K562 (cell line): ENCODE results near the gene ERBB4. TPM values are rescaled to one million over a fixed set of nuclear protein-coding genes. Genes with fewer than 3 reads are reported as not detected.

Source experiments
- ATAC-seq: fragments of 200-7000 bp; cut with Tn5 transposase; 3 replicates; pipeline ENCODE4 v1.9.1; 2020; ENCODE audit warnings: moderate library complexity
- BruUV-seq: library from RNA; stranded (reverse); fragments of 400-500 nt; replicated peaks from 2 replicates; lab custom pipeline; 2021; lab: Mats Ljungman, UMichigan
- CTCF ChIA-PET: fragments of 300-600 bp; formaldehyde crosslinking; extraction: SDS; loops from one replicate; lab custom pipeline; 2021; ENCODE audit warnings: low intra/inter-chr PET ratio; lab: Yijun Ruan, JAX
- POLR2A ChIA-PET: fragments of 300-600, 350-650 bp; sonication (Branson Sonifier 250); formaldehyde crosslinking; extraction: SDS; loops from one replicate; lab custom pipeline; 2021; ENCODE audit warnings: antibody characterized with exemption, inconsistent platforms; lab: Yijun Ruan, JAX
- DNase-seq, 4 experiments: peaks; one replicate each; pipeline versions ENCODE4 v3.0.0 to v3.0.0-alpha.2; 2011 to 2018; ENCODE audit warnings: low spot score in 3 of 4, mixed read lengths in 3 of 4; ENCODE audit errors: extremely low read depth in 1 of 4
- FAIRE-seq: peaks from 2 replicates; lab custom pipeline; 2011; peaks lifted over from hg19 to GRCh38; lab: Jason Lieb, UNC
- H2AFZ ChIP-seq: 2 replicates; pipeline ENCODE4 v1.6.0; 2011; ENCODE audit warnings: low read depth, low read length, control low read depth, inconsistent platforms
- H3K27ac ChIP-seq: fragments of 200-600 bp; 3 replicates; pipeline ENCODE4 v1.8.0; 2011; ENCODE audit warnings: low read depth, mild to moderate bottlenecking, control low read depth, inconsistent platforms, low read length, moderate library complexity, mixed read lengths; ENCODE audit errors: extremely low read depth
- H3K27me3 ChIP-seq, 2 experiments: fragments of 300-600 bp in 1 of 2; 2 replicates in 1 of 2; 3 replicates in 1 of 2; pipeline versions ENCODE4 v1.6.0 to v1.8.0; 2011; ENCODE audit warnings: inconsistent platforms in 2 of 2, low read length in 2 of 2, mild to moderate bottlenecking in 1 of 2, mixed read lengths in 1 of 2, moderate library complexity in 1 of 2; ENCODE audit not compliant: control insufficient read depth in 2 of 2, insufficient read depth in 2 of 2
- H3K36me3 ChIP-seq: fragments of 300-600 bp; 3 replicates; pipeline ENCODE4 v1.8.0; 2011; ENCODE audit warnings: mild to moderate bottlenecking, low read length, inconsistent platforms; ENCODE audit not compliant: control insufficient read depth, insufficient read depth
- H3K4me1 ChIP-seq, 2 experiments: fragments of 200-600 bp in 1 of 2; replicated peaks in 1 of 2; 2 replicates in 1 of 2; 3 replicates in 1 of 2; pipeline versions ENCODE4 v1.5.1 to v1.8.0; 2011; ENCODE audit warnings: inconsistent platforms in 2 of 2, low read length in 2 of 2, mild to moderate bottlenecking in 1 of 2, mixed read lengths in 1 of 2, moderate library complexity in 1 of 2; ENCODE audit not compliant: control insufficient read depth in 2 of 2, insufficient read depth in 2 of 2
- H3K4me2 ChIP-seq: 2 replicates; pipeline ENCODE4 v1.6.1; 2011; ENCODE audit warnings: low read length, control low read depth, inconsistent platforms, mixed read lengths; ENCODE audit not compliant: insufficient read depth
- H3K4me3 ChIP-seq: fragments of 200-600 bp; sonication (generic), shearing (Covaris generic); 2 replicates; pipeline ENCODE4 v1.5.1; 2016; ENCODE audit warnings: control low read depth, inconsistent platforms
- H3K79me2 ChIP-seq: fragments of 200-600 bp; 3 replicates; pipeline ENCODE4 v1.8.0; 2011; ENCODE audit warnings: low read length, inconsistent platforms; ENCODE audit not compliant: control insufficient read depth, insufficient read depth
- H3K9ac ChIP-seq, 2 experiments: 2 replicates each; pipeline versions ENCODE4 v1.6.0 to v1.6.1; 2011; ENCODE audit warnings: low read depth in 2 of 2, low read length in 2 of 2, control low read depth in 1 of 2, inconsistent platforms in 1 of 2, mild to moderate bottlenecking in 1 of 2, mixed read lengths in 1 of 2; ENCODE audit not compliant: insufficient read depth in 1 of 2
- H3K9me1 ChIP-seq: one replicate; pipeline ENCODE4 v1.6.0; 2011; ENCODE audit warnings: inconsistent platforms, mild to moderate bottlenecking, low read length, moderate library complexity; ENCODE audit not compliant: control insufficient read depth, insufficient read depth
- H3K9me3 ChIP-seq: replicated peaks from 2 replicates; pipeline ENCODE4 v1.5.1; 2011; ENCODE audit warnings: low read depth, low read length, inconsistent platforms; ENCODE audit not compliant: control insufficient read depth, insufficient read depth
- H4K20me1 ChIP-seq: replicated peaks from 2 replicates; pipeline ENCODE4 v1.6.1; 2011; ENCODE audit warnings: low read length, inconsistent platforms, mixed read lengths; ENCODE audit not compliant: control insufficient read depth, insufficient read depth
- ARID3A ChIP-seq: IDR thresholded peaks from 2 replicates; pipeline ENCODE4 v1.6.1; 2012; ENCODE audit warnings: low read depth, low read length, improper control_type of control experiment, borderline replicate concordance
- ARID3B ChIP-seq: fragments of 250-450 bp; sonication (Bioruptor Pico); IDR thresholded peaks from 2 replicates; pipeline ENCODE4 v1.4.0; 2020; ENCODE audit warnings: borderline replicate concordance
- CTCF ChIP-seq, 3 experiments: IDR thresholded peaks in 2 of 3; conservative IDR thresholded peaks in 1 of 3; 2 replicates each; pipeline ENCODE4 v1.5.1; 2011 to 2012; ENCODE audit warnings: low read length in 3 of 3, mild to moderate bottlenecking in 3 of 3, control low read depth in 2 of 3, improper control_type of control experiment in 1 of 3, inconsistent platforms in 1 of 3, low read depth in 1 of 3, mixed read lengths in 1 of 3, moderate library complexity in 1 of 3; ENCODE audit not compliant: insufficient read depth in 2 of 3
- E2F5 ChIP-seq: sonication (generic); formaldehyde crosslinking; IDR thresholded peaks from 2 replicates; pipeline ENCODE4 v1.8.0; 2022; ENCODE audit warnings: mild to moderate bottlenecking, missing genetic modification reagents
- EHMT2 ChIP-seq: fragments of 450-650 bp; IDR thresholded peaks from 2 replicates; pipeline ENCODE4 v1.6.1; 2018; ENCODE audit warnings: antibody characterized with exemption
- GATAD2B ChIP-seq: fragments of 450-650 bp; IDR thresholded peaks from 2 replicates; pipeline ENCODE4 v1.6.1; 2017; ENCODE audit warnings: mild to moderate bottlenecking, borderline replicate concordance
- KAT8 ChIP-seq: fragments of 450-650 bp; IDR thresholded peaks from 2 replicates; pipeline ENCODE4 v1.6.1; 2016; ENCODE audit warnings: low read depth, mild to moderate bottlenecking
- MTA3 ChIP-seq: fragments of 450-650 bp; formaldehyde crosslinking; IDR thresholded peaks from 2 replicates; pipeline ENCODE4 v1.6.1; 2017; ENCODE audit warnings: mild to moderate bottlenecking, borderline replicate concordance
- NFIC ChIP-seq: fragments of 450-650 bp; IDR thresholded peaks from 2 replicates; pipeline ENCODE4 v1.6.1; 2017; ENCODE audit warnings: mild to moderate bottlenecking, inconsistent platforms
- POLR3G ChIP-seq: IDR thresholded peaks from 2 replicates; pipeline ENCODE4 v1.6.1; 2011; ENCODE audit not compliant: insufficient read length, insufficient replicate concordance; ENCODE audit errors: extremely low read depth
- POU5F1 ChIP-seq: fragments of 150-350 bp; IDR thresholded peaks from 2 replicates; pipeline ENCODE4 v1.6.1; 2014; ENCODE audit warnings: borderline replicate concordance, low read length, low read depth, mild to moderate bottlenecking; ENCODE audit not compliant: partially characterized antibody
- RBBP5 ChIP-seq: fragments of 200-600 bp; sonication (generic); IDR thresholded peaks from 2 replicates; pipeline ENCODE4 v1.6.1; 2012; ENCODE audit warnings: borderline replicate concordance, mild to moderate bottlenecking, low read length, control low read depth, inconsistent platforms; ENCODE audit not compliant: insufficient read depth, poor library complexity, severe bottlenecking
- RFX5 ChIP-seq: IDR thresholded peaks from 2 replicates; pipeline ENCODE4 v1.6.1; 2011; ENCODE audit warnings: low read depth, mild to moderate bottlenecking, improper control_type of control experiment, low read length
- THAP7 ChIP-seq: fragments of 250-450 bp; sonication (Bioruptor Pico); IDR thresholded peaks from 2 replicates; pipeline ENCODE4 v1.5.0; 2021
- ZNF551 ChIP-seq: fragments of 250-450 bp; sonication (Bioruptor Pico); IDR thresholded peaks from 2 replicates; pipeline ENCODE4 v1.5.0; 2021; ENCODE audit warnings: mild to moderate bottlenecking, moderate library complexity
- WGBS: fragments of 100-300 bp; shearing (Covaris generic); methylation state at CpG from one replicate; pipeline ENCODE4 v1.1.6; 2016; ENCODE audit warnings: low coverage, mixed read lengths; ENCODE audit not compliant: insufficient coverage; ENCODE audit errors: missing lambda C conversion rate; 5-methylcytosine and 5-hydroxymethylcytosine counted together
- in situ Hi-C: fragments of 300-500 bp; cut with MboI; formaldehyde crosslinking; loops from 4 replicates; pipeline ENCODE4 v1.15.0; 2018; ENCODE audit warnings: inconsistent platforms, mixed read lengths
- intact Hi-C: fragments of 100-400 bp; cut with micrococcal nuclease; formaldehyde crosslinking; loops from 2 replicates; pipeline ENCODE4 v1.14.2; 2022
- polyA plus RNA-seq, 8 experiments: library from polyadenylated mRNA; depleted of rRNA in 4 of 8; stranded (reverse) in 5 of 8; unstranded in 3 of 8; fragments of >200 nt; fragmentation: Nextera tagmentation in 2 of 8; fragmentation: Illumina TruSeq in 1 of 8; extraction: Ambion mirVana in 2 of 8; extraction: Trizol in 1 of 8; gene quantifications; 2 replicates each; pipeline versions ENCODE4 v1.2.1 to v1.2.3, GENCODE V29; 2011 to 2014; ENCODE audit warnings: inconsistent platforms in 1 of 8, missing spikeins in 1 of 8
- total RNA-seq, 7 experiments: library from RNA; depleted of rRNA in 6 of 7; stranded (reverse); fragments of >200 nt in 6 of 7; fragmentation: Illumina TruSeq in 2 of 7; extraction: Trizol in 2 of 7; gene quantifications; 2 replicates each; pipeline versions ENCODE4 v1.2.1 to v1.2.3, GENCODE V29; 2011 to 2021; ENCODE audit warnings: low replicate concordance in 1 of 7

Gene ERBB4
- total and polyA plus RNA-seq, 9 of the 15 experiments (the other 6 are each of a cell fraction or from before 2014, with no cell fraction given): not detected

GRCh38 chr2:212089873-212090272 lies 448.7 kb downstream of the ERBB4 start (continued):
- no peak for TF ChIP-seq THAP7 (CRISPR knock-in tag)
- TF ChIP-seq E2F5 (CRISPR knock-in tag): no peak
- no peak for TF ChIP-seq RFX5
- no peak for TF ChIP-seq GATAD2B
- TF ChIP-seq KAT8: no peak

- ChIA-PET CTCF (no interaction called here), POLR2A (interaction anchor here (0.7 kb wide), 1 partner anchor 53 kb away, joined by 3 read pairs; no protein-coding TSS in a partner anchor)
- no peak overlapping the region for H2AFZ ChIP-seq
- H3K4me1 ChIP-seq: no peaks in the 10 kb centered on the region
- FAIRE-seq: no peak
- intact Hi-C loops: no loop called here
- H3K4me3 ChIP-seq: no peak overlapping the region
- H3K4me2 ChIP-seq: no peak overlapping the region
- H3K27ac ChIP-seq: no peak overlapping the region
- no peaks in the 10 kb centered on the region for H3K9me3 ChIP-seq
- WGBS: 0% methylated on average over 1 of the region's 1 CpG
- no peak overlapping the region for H3K9ac ChIP-seq
- no peaks in the 10 kb centered on the region for H3K79me2 ChIP-seq
- H4K20me1 ChIP-seq: no peaks in the 10 kb centered on the region
- H3K36me3 ChIP-seq: no peaks in the 10 kb centered on the region
- in situ Hi-C loops: no loop called here
- ATAC-seq: no peak
- H3K9me1 ChIP-seq: no peaks in the 10 kb centered on the region
- no peak for DNase-seq
- no TSS peak for BruUV-seq
- H3K27me3 ChIP-seq: no peaks in the 10 kb centered on the region
- no peak for TF ChIP-seq POLR3G
- no peak for TF ChIP-seq CTCF (IDR thresholded peaks at IDR 0.05 in 2 of 3, conservative IDR thresholded peaks at IDR 0.05 in 1 of 3; ENCODE audit: insufficient read depth in 2 of 3, low read depth in 1 of 3, low read length in 3 of 3)
- TF ChIP-seq NFIC: no peak
- no peak for TF ChIP-seq ARID3A
- no peak for TF ChIP-seq RBBP5
- no peak for TF ChIP-seq EHMT2
- no peak for TF ChIP-seq POU5F1
- TF ChIP-seq MTA3: no peak
- no peak for TF ChIP-seq ARID3B (CRISPR knock-in tag)
- no peak for TF ChIP-seq ZNF551 (CRISPR knock-in tag)
These were observed 450.2 kb downstream of the ERBB4 start for GRCh38 chr2:212088353-212088752.
